A549 (cell line): ENCODE data around the gene CENPK. TPM values are rescaled to one million over a fixed set of nuclear protein-coding genes. Genes with fewer than 3 reads are reported as not detected.

Source experiments
- polyA plus RNA-seq, 4 experiments: library from polyadenylated mRNA; depleted of rRNA in 3 of 4; stranded (reverse); fragments of >200 nt; fragmentation: RNase III in 1 of 4; extraction: RNeasy Plus Mini Kit Qiagen cat#74134 plus additional on column Dnase treatment in 1 of 4; gene quantifications; 2 replicates in 3 of 4; 3 replicates in 1 of 4; pipeline ENCODE4 v1.2.3, GENCODE V29; 2011 to 2017
- small RNA-seq, 6 experiments: library from RNA; depleted of rRNA; stranded (forward); fragments of <200 nt; gene quantifications; one replicate each; pipeline ENCODE3, GENCODE V24; 2012

The CENPK gene
- polyA plus RNA-seq, 2 of the 4 experiments (the other 2 are of a cell fraction) = 71.2 to 72.7 TPM

Small RNAs within 50 kb of the gene (small RNA-seq; reads per million reads assigned to genes)
- 0 reads per million in 6 experiments for gene RNU6-540P

Other genes with a start within 250 kb of the CENPK start
- gene ADAMTS6, start 81.2 kb downstream of the CENPK start, polyA plus RNA-seq (2011; rRNA removed) = 0.66 and 0.69 TPM in 2 replicates
- gene ADAMTS6, start 81.2 kb downstream of the CENPK start, polyA plus RNA-seq (2017; fragmentation: RNase III; extraction: RNeasy Plus Mini Kit Qiagen cat#74134 plus additional on column Dnase treatment) = 0.18 to 0.51 TPM (median 0.22 TPM) in 3 replicates
- 15.3 and 18.5 TPM in 2 replicates for gene PPWD1, start 128 bp upstream of the CENPK start, polyA plus RNA-seq (2011; rRNA removed)
- 26.8 to 31.3 TPM (median 27.7 TPM) in 3 replicates for gene PPWD1, start 128 bp upstream of the CENPK start, polyA plus RNA-seq (2017; fragmentation: RNase III; extraction: RNeasy Plus Mini Kit Qiagen cat#74134 plus additional on column Dnase treatment)
- 10.7 and 12.9 TPM in 2 replicates for gene TRIM23, start 61.2 kb upstream of the CENPK start, polyA plus RNA-seq (2011; rRNA removed)
- gene TRIM23, start 61.2 kb upstream of the CENPK start, polyA plus RNA-seq (2017; fragmentation: RNase III; extraction: RNeasy Plus Mini Kit Qiagen cat#74134 plus additional on column Dnase treatment) = 8.5 to 11.7 TPM (median 10.3 TPM) in 3 replicates
- gene SHLD3, start 61.9 kb upstream of the CENPK start, polyA plus RNA-seq (2011; rRNA removed) = 4.5 and 5.0 TPM in 2 replicates
- gene SHLD3, start 61.9 kb upstream of the CENPK start, polyA plus RNA-seq (2017; fragmentation: RNase III; extraction: RNeasy Plus Mini Kit Qiagen cat#74134 plus additional on column Dnase treatment) = 2.7 to 3.3 TPM (median 3.2 TPM) in 3 replicates
- gene TRAPPC13, start 61.9 kb upstream of the CENPK start, polyA plus RNA-seq (2011; rRNA removed) = 28.8 and 35.1 TPM in 2 replicates
- gene TRAPPC13, start 61.9 kb upstream of the CENPK start, polyA plus RNA-seq (2017; fragmentation: RNase III; extraction: RNeasy Plus Mini Kit Qiagen cat#74134 plus additional on column Dnase treatment) = 17.2 to 18.6 TPM (median 18.5 TPM) in 3 replicates
- 13.9 and 17.4 TPM in 2 replicates for gene SGTB, start 158.9 kb upstream of the CENPK start, polyA plus RNA-seq (2011; rRNA removed)
- 8.0 to 9.3 TPM (median 8.6 TPM) in 3 replicates for gene SGTB, start 158.9 kb upstream of the CENPK start, polyA plus RNA-seq (2017; fragmentation: RNase III; extraction: RNeasy Plus Mini Kit Qiagen cat#74134 plus additional on column Dnase treatment)
- 74.2 and 88.9 TPM in 2 replicates for gene NLN, start 159.0 kb upstream of the CENPK start, polyA plus RNA-seq (2011; rRNA removed)
- gene NLN, start 159.0 kb upstream of the CENPK start, polyA plus RNA-seq (2017; fragmentation: RNase III; extraction: RNeasy Plus Mini Kit Qiagen cat#74134 plus additional on column Dnase treatment) = 68.6 to 79.2 TPM (median 69.3 TPM) in 3 replicates